Tibial nerve (tissue), 3 donors: Measurements from ENCODE around the gene ELK3.

ENCODE experiments used
- POLR2A ChIP-seq, 2 donors: fragments of 450-650 bp; IDR thresholded peaks; one replicate each; pipeline ENCODE4 v1.6.1; 2017; ENCODE audit warnings: antibody characterized with exemption in 2 of 2, mild to moderate bottlenecking in 2 of 2, moderate library complexity in 2 of 2
- TF ChIP-seq, protein P1 (sequence below), 5 experiments: fragments of 200-600 bp in 3 of 5; fragments of 450-650 bp in 2 of 5; sonication (generic) in 3 of 5; IDR thresholded peaks; one replicate each; pipeline ENCODE4 v1.5.1; 2016 to 2019; ENCODE audit warnings: antibody characterized with exemption in 5 of 5, mild to moderate bottlenecking in 3 of 5, moderate library complexity in 2 of 5

GRCh38 chr12:96260644-96261043, 66.5 kb downstream of the ELK3 start:
- TF ChIP-seq POLR2A (IDR thresholded peaks at IDR 0.05): no peak
- TF ChIP-seq, protein P1, sequence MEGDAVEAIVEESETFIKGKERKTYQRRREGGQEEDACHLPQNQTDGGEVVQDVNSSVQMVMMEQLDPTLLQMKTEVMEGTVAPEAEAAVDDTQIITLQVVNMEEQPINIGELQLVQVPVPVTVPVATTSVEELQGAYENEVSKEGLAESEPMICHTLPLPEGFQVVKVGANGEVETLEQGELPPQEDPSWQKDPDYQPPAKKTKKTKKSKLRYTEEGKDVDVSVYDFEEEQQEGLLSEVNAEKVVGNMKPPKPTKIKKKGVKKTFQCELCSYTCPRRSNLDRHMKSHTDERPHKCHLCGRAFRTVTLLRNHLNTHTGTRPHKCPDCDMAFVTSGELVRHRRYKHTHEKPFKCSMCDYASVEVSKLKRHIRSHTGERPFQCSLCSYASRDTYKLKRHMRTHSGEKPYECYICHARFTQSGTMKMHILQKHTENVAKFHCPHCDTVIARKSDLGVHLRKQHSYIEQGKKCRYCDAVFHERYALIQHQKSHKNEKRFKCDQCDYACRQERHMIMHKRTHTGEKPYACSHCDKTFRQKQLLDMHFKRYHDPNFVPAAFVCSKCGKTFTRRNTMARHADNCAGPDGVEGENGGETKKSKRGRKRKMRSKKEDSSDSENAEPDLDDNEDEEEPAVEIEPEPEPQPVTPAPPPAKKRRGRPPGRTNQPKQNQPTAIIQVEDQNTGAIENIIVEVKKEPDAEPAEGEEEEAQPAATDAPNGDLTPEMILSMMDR (IDR thresholded peaks at IDR 0.05): no peak
